Measurements from ENCODE around the gene SSTR5. TPM values are rescaled to one million over a fixed set of nuclear protein-coding genes. Genes with fewer than 3 reads are reported as not detected.
A peak's percentile ranks its signal among the peaks of the same experiment; 100 is the strongest.

SSTR5 gene
- polyA plus RNA-seq, 1 donor from 2014 or later, result not detected

DNA sequence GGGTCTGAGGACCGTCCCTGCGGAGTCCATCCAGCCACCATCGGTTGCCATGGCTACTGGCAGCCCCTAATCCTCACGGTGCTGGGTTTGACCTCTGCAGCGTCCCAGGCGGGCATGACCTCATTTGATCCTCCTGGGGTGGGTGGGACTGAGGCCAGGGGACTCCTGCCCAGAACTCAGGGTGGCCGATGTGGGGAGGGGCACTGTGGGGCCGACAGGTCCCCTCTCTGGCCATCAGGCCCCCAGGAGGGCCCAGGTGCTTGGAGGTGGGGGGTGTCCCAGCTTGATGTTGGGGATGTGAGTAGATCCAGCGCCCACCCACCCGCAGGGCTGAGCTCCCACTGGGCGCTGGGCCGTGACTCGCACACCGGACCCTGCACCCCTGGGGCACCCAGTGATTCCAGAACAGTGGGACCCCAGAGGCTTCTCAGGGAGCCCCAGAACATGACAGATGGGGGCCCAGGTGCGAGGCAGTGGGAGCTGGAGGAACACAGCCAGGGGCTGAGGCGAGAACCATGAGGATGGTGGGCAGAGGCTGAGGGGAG, 1.6 kb upstream of the SSTR5 start:
- Mint-ChIP-seq H3K27me3 (peaks cover 26% of the 10 kb centered on the region), H3K27ac (no peak overlapping the region), H3K36me3 (no peaks in the 10 kb centered on the region), H3K4me3 (no peak overlapping the region), H3K4me1 (no peaks in the 10 kb centered on the region), H3K9me3 (no peaks in the 10 kb centered on the region)

DNA sequence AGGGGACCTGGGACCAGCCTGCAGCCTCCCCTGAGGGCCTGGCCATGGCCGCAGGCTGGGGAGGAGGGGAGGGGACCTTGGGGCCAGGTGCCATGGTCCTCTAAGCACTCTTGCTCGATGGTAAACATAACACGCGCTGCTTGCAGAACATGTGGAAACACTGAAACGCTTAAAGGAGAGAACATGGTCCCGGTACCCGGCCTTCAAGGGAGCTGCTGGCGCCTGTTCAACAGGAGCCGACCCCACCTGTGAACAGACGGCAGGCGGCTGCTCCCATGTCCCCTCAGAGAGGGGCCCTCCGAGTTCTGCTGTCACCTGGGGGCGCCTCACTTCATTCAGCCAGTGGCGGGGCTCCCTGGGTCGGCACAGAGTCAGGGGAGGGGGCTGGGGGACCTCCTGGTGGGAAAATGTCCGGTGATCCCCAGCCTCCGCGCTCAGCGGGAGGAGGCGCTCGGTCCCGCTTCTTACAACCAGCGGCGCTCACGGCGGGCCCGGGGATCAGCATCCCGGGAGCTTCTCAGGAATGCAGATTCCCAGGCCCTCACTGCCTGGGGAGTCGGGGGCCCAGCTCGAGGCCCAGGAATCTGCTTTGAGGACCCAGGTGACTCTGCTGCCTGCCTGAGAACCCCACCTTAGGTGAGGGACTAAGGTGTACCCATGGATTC, 854 bp upstream of the SSTR5 start:
- no peaks in the 10 kb centered on the region for H3K4me1 Mint-ChIP-seq
- no peaks in the 10 kb centered on the region for H3K36me3 Mint-ChIP-seq
- H3K9me3 Mint-ChIP-seq, result peaks cover 0 to under 1% (median 0%) of the 10 kb centered on the region in 3 donors
- no peak overlapping the region for H3K27ac Mint-ChIP-seq
- peaks cover 27% of the 10 kb centered on the region for H3K27me3 Mint-ChIP-seq
- H3K4me3 Mint-ChIP-seq, result peak overlapping the region in 1 of 4 donors; percentile 65

DNA sequence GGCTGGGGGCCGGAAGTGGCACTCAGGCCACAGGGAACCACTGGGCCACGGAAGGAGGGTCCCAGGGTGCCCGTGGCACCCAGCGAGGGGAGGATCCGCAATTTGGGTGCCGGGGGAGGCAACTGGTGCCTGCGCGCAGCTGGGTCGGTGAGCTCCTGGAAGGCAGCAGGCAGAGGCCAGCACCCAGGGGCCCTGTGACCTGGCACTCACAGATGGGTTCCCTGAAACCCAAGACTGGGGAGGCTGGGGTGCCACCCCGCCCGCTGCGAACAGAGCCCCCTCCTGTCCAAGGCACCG, 663 bp downstream of the SSTR5 start:
- Mint-ChIP-seq H3K36me3 (no peaks in the 10 kb centered on the region), H3K27me3 (peaks cover 28% of the 10 kb centered on the region), H3K9me3 (peaks cover 0 to 2% (median 0%) of the 10 kb centered on the region in 3 donors), H3K4me3 (no peak overlapping the region), H3K4me1 (no peaks in the 10 kb centered on the region), H3K27ac (no peak overlapping the region)

DNA sequence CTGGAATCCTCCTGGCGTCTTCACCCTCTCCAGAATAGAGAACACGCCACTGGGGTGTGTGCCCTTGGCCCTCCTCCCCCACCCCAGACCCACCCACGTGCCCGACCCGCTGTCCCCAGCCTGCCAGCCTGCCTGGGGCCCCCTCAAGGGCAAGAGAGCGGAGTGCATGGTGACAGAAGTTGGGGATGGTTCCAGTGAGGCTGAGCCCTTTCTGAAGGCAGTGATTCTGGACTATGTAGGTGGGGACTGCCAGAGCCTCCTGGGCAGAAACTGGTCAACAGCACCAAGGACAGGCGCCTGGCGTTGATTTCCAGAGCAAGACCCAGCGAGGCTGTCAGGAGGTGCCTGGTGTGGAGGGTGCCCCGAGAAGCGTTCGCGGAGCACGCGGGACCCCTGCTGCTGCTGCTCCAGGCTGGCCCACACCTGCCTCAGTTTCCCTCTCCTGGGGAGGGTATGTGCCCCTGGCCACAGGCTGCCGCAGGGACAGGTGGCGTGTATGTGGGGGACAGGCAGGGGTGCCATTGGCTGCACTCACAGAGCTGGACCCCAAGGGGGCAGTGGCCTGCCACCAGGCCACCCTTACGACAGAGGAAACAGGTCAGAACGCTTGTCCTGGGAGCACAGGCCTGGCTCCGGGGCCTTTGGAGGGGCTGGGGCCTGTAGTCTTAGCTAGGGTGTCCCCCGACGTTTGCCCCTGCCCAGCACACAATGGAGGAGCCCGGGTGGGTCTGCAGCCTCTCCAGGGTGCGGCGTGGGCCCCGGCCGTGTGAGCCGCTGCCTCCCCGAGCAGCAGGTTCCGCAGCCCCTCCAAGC, 1.2 kb downstream of the SSTR5 start:
- Mint-ChIP-seq H3K9me3 (peaks cover 0 to 2% (median 0%) of the 10 kb centered on the region in 3 donors), H3K4me1 (no peaks in the 10 kb centered on the region), H3K4me3 (no peak overlapping the region), H3K27ac (no peak overlapping the region), H3K27me3 (peaks cover 25% of the 10 kb centered on the region), H3K36me3 (no peaks in the 10 kb centered on the region)

DNA sequence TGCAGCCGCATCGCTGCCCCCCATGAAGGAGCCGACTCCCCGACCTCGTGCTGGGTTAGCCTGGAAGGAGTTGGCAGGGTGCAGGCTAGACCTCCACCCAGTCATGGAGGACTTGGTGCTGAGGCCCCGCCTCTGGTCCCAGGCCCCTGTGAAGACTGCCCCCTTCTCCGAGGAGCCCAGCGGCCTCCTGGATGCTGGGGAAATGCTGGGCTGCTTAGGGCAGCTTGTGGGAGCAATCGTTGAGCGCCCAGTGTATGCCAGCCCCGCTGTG, 1.8 kb downstream of the SSTR5 start:
- H3K4me3 Mint-ChIP-seq, result no peak overlapping the region
- H3K36me3 Mint-ChIP-seq, result no peaks in the 10 kb centered on the region
- no peaks in the 10 kb centered on the region for H3K4me1 Mint-ChIP-seq
- no peak overlapping the region for H3K27ac Mint-ChIP-seq
- peaks cover 25% of the 10 kb centered on the region for H3K27me3 Mint-ChIP-seq
- H3K9me3 Mint-ChIP-seq, result peaks cover 0 to 2% (median 0%) of the 10 kb centered on the region in 3 donors

DNA sequence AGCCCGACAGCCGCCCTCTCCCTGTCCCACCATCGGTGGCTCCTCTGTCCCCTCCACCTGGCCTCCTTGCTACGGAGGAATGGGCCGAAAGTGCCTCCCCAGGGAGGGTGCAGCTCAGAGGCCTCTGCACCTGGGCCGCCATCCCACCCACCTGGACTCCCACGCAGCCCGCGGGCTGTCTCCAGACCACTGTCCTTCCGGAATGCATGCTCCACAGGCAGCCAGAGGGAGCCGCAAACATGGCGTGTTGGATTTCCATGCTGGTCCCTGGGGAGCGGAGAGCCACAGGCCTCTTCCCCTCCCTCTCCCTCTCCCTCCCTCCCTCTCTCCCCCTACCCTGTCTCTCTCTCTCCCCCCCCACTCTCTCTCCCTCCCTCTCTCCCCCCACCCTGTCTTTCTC, 3.0 kb downstream of the SSTR5 start:
- no peaks in the 10 kb centered on the region for H3K36me3 Mint-ChIP-seq
- peaks cover 20% of the 10 kb centered on the region for H3K27me3 Mint-ChIP-seq
- no peak overlapping the region for H3K4me3 Mint-ChIP-seq
- H3K27ac Mint-ChIP-seq, result no peak overlapping the region
- H3K9me3 Mint-ChIP-seq, result peaks cover 0 to 2% (median 0%) of the 10 kb centered on the region in 3 donors
- H3K4me1 Mint-ChIP-seq, result no peaks in the 10 kb centered on the region

DNA sequence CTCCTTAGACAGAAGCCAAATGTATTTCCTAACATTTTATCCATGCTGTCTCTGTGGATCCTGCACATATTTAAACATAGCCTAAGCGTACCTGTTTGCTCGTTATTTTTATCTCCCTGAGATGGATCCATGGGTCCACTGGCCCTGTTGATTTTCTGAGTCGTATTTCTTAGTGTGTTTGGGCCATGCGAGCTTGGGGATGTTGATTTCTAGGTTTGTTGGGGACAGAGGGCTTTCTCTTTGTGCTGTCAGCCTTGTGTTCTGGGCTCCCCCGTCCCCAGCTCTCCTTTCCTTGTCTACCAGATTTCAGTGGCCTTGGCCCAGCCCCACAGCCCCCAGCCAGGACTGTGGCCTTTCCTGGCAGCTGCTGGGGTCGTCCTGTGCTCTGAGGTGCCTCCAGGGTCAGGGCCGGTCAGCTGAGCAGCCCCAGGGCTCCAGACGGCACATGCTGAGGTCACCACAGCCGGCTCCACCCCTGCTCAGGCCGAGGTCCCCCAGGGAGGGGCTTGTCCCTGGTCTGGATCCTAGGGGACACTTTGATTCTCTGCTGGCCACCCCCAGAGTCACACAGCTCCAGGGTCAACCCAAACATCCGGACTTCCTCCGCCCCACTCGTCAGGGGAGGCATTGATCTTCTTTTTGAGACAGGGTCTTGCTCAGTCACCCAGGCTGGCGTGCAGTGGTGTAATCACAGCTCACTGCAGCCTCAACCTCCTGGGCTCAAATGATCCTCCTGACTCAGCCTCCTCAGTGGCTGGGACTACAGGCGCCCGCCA, 4.4 kb downstream of the SSTR5 start:
- Mint-ChIP-seq H3K4me1 (no peaks in the 10 kb centered on the region), H3K27me3 (peaks cover 22% of the 10 kb centered on the region), H3K36me3 (no peaks in the 10 kb centered on the region), H3K27ac (no peak overlapping the region), H3K4me3 (no peak overlapping the region), H3K9me3 (peaks cover 0 to 2% (median 0%) of the 10 kb centered on the region in 3 donors)

DNA sequence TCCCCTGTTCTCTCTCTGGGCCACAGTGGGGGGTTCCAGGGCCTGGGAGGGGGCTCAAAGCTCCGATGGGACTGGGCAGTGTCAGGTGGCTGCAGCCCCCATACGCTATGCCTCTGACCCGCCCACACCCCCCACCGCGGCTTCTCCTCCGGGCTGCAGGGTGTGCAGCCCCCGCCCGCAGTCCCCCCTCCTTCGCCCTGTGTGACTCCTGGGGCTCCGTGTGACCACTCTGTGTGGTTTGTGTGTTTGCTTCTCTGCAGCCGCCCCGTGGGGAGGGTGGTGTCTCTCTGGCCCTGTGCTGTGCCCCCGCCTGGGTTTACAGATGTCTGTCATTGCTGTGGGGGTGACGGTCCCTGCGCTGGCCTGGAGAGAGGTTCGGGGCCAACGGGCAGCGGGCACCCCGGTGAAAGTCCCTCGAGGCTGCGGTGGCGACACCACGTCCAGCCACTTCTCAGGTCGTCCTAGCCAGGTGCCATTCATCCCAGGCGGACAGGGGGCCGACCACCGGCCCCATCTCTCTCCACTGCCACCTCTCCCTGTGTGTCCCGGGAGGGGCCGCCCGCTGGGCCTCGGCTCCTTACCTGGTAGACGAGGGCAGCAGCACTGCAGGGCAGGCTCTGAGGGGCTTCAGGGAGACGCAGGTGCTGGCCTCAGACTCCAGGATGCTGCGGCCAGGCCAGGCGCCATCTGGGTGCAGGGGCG, 5.5 kb downstream of the SSTR5 start:
- Mint-ChIP-seq H3K4me1 (no peaks in the 10 kb centered on the region), H3K27me3 (peaks cover 23% of the 10 kb centered on the region), H3K27ac (no peak overlapping the region), H3K36me3 (no peaks in the 10 kb centered on the region), H3K4me3 (no peak overlapping the region), H3K9me3 (peaks cover 0 to 2% (median 0%) of the 10 kb centered on the region in 3 donors)

DNA sequence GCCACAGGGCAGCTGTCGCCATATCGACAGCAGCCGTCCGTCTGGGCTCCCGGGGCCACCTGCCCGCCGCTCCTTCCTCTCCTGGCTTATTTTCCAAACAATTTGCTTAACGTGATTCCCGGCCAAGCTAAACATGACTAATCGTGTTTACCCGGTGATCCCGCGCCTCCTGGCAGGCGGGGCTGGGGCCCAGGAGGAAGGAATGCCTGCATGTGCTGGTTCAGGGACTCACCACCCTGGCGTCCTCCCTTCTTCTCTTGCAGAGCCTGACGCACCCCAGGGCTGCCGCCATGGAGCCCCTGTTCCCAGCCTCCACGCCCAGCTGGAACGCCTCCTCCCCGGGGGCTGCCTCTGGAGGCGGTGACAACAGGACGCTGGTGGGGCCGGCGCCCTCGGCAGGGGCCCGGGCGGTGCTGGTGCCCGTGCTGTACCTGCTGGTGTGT, 6.1 kb downstream of the SSTR5 start:
- H3K27me3 Mint-ChIP-seq, result peaks cover 23% of the 10 kb centered on the region

DNA sequence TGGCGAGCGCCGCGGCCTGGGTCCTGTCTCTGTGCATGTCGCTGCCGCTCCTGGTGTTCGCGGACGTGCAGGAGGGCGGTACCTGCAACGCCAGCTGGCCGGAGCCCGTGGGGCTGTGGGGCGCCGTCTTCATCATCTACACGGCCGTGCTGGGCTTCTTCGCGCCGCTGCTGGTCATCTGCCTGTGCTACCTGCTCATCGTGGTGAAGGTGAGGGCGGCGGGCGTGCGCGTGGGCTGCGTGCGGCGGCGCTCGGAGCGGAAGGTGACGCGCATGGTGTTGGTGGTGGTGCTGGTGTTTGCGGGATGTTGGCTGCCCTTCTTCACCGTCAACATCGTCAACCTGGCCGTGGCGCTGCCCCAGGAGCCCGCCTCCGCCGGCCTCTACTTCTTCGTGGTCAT, 6.8 kb downstream of the SSTR5 start:
- H3K27me3 Mint-ChIP-seq, result peaks cover 22% of the 10 kb centered on the region
- no peak overlapping the region for H3K27ac Mint-ChIP-seq
- no peaks in the 10 kb centered on the region for H3K4me1 Mint-ChIP-seq
- no peak overlapping the region for H3K4me3 Mint-ChIP-seq
- no peaks in the 10 kb centered on the region for H3K36me3 Mint-ChIP-seq
- H3K9me3 Mint-ChIP-seq, result peaks cover 0 to 2% (median 0%) of the 10 kb centered on the region in 3 donors

More for the DNA sequence above, 6.1 kb downstream of the SSTR5 start:
- Mint-ChIP-seq H3K27ac (no peak overlapping the region), H3K4me1 (no peaks in the 10 kb centered on the region), H3K36me3 (no peaks in the 10 kb centered on the region), H3K4me3 (no peak overlapping the region), H3K9me3 (peaks cover 0 to 2% (median 0%) of the 10 kb centered on the region in 3 donors)

DNA sequence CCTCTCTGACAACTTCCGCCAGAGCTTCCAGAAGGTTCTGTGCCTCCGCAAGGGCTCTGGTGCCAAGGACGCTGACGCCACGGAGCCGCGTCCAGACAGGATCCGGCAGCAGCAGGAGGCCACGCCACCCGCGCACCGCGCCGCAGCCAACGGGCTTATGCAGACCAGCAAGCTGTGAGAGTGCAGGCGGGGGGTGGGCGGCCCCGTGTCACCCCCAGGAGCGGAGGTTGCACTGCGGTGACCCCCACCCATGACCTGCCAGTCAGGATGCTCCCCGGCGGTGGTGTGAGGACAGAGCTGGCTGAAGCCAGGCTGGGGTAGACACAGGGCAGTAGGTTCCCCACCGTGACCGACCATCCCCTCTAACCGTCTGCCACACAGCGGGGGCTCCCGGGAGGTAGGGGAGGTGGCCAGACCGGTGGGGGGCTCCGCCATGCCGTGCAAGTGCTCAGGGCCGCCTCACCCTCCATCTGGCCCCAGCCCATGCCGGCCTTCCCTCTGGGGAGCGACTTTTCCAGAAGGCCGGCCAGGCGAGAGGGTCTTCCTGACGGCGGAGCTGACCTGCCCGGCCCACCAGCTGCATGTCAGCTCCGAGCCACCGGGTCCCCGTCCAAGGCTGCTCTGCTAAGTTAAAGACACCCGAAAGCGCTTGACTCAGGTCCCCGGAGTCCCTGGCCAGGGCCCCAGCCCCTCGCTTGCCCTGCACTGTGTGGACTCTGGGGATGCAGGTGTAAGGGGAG, 7.4 kb downstream of the SSTR5 start:
- peak overlapping the region in 1 of 3 donors; percentile 50 for H3K27ac Mint-ChIP-seq
- H3K9me3 Mint-ChIP-seq, result peaks cover under 1 to 2% (median under 1%) of the 10 kb centered on the region in 3 donors
- H3K27me3 Mint-ChIP-seq, result peaks cover 20% of the 10 kb centered on the region
- H3K4me3 Mint-ChIP-seq, result no peak overlapping the region
- H3K36me3 Mint-ChIP-seq, result no peaks in the 10 kb centered on the region
- no peaks in the 10 kb centered on the region for H3K4me1 Mint-ChIP-seq

DNA sequence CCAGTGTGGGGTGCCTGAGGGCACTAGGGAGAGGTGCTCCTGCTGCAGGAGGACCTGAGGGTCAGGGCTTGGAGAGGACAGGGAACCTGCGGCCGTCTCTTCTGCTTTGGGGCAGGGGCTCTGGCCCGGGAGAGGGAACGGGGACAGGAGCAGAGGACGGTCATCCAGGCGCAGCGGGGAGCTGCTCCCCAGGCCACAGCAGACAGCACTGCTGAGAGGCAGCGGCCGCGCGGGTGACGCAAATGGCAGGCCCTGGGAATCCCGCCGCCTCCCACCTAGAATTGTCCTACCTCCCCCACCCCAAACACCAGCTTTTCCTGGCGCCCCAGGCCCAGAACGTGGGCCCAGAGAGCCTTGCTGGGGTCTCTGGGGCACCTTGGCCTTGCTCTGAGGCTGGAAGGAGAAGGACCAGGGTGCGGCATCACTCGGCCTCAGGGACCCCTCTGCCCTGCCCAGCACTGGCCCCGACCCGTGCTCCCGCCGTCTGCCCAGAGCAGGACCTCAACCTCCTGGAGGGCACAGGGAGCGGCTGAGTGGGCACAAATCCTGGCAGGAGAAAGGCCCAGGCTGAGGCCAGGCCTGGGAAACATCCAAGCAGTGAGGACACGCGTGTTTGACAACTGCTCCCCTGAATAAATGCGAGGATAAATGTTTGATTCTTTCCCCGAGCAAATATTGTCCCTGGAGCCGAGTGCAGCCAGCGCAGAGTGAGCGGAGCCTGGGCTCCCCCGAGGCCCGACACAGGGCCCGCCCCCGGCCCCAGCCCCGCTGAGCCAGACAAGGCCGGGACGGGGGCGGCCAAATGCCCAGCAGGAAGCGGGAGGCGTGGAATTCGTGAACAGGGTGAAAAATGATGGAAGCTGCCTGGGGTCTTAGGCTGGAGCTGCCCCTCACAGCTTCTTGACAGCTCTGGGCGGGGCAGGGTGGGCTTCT, 8.5 kb downstream of the SSTR5 start:
- Mint-ChIP-seq H3K9me3 (peaks cover 7 to 8% (median 8%) of the 10 kb centered on the region in 3 donors), H3K27ac (peak overlapping the region in 1 of 3 donors; percentile 50), H3K27me3 (peaks cover 23% of the 10 kb centered on the region)

DNA sequence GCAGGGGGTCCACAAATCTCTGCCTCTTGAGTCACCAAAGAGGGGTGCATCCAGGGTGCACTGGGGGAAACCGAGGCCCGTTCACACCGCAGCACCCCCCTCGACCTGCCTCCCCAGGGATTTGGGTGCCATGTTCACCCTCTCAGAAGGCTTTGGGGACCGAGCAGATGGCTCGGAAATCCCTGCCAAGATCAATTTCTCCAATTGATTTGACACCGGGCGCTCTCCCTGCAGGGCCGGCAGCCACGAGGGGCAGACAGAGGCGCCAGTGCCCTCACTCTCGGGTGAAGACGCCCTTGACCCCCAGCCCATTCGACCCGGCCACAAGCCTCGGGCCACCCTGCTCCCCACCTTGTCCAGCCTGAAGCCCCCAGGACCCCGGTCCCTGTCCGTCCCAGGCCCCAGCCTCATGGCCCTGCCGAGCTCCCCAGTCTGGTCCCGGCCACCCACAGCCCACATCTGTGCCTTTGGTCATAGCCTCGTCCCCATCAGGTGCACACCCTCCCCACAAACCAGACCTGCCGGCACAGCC, 9.3 kb downstream of the SSTR5 start:
- Mint-ChIP-seq H3K4me1 (no peaks in the 10 kb centered on the region), H3K9me3 (peaks cover 6 to 8% (median 7%) of the 10 kb centered on the region in 3 donors), H3K27me3 (peaks cover 25% of the 10 kb centered on the region), H3K27ac (no peak overlapping the region), H3K36me3 (no peaks in the 10 kb centered on the region), H3K4me3 (no peak overlapping the region)

More for the DNA sequence above, 8.5 kb downstream of the SSTR5 start:
- Mint-ChIP-seq H3K4me1 (no peaks in the 10 kb centered on the region), H3K4me3 (no peak overlapping the region), H3K36me3 (no peaks in the 10 kb centered on the region)
